Measurements from ENCODE around the gene ZFP28. TPM values are rescaled to one million over a fixed set of nuclear protein-coding genes. Genes with fewer than 3 reads are reported as not detected.

Gene ZFP28
- 5.4 and 6.3 TPM in 2 replicates for total RNA-seq

- no peak for DNase-seq (ENCODE audit: extremely low read depth, low read depth, low spot score)
Measured at GRCh38 chr19:56538761-56539263, at the start of gene ZFP28. ZFP28 (plus strand) TSS chr19:56538948; CDS start chr19:56539019, 71 bp downstream.

GRCh38 chr19:56491399-56491798 lies 47.3 kb upstream of the ZFP28 start:
- DNase-seq (ENCODE audit: extremely low read depth, low read depth, low spot score) = no peak

GRCh38 chr19:56504581-56504980 lies 34.2 kb upstream of the ZFP28 start:
- DNase-seq (ENCODE audit: extremely low read depth, low read depth, low spot score) = no peak

- DNase-seq (ENCODE audit: extremely low read depth, low read depth, low spot score) = peak; percentile 81
Measured at GRCh38 chr19:56507446-56508289, 31.1 kb upstream of the ZFP28 start, which contains the start of gene ZNF471. ZNF471 (plus strand) TSS chr19:56507855; CDS start chr19:56511572, 3,717 bp downstream.

- DNase-seq (ENCODE audit: extremely low read depth, low read depth, low spot score) = no peak
Measured at GRCh38 chr19:56508290-56508778, 30.4 kb upstream of the ZFP28 start.

- no peak for DNase-seq (ENCODE audit: extremely low read depth, low read depth, low spot score)
Measured at GRCh38 chr19:56525214-56525860, 13.4 kb upstream of the ZFP28 start.

GRCh38 chr19:56537442-56537841 lies 1.3 kb upstream of the ZFP28 start:
- DNase-seq (ENCODE audit: extremely low read depth, low read depth, low spot score) = no peak

- DNase-seq (ENCODE audit: extremely low read depth, low read depth, low spot score) = no peak
Measured at GRCh38 chr19:56538254-56538760, 441 bp upstream of the ZFP28 start.

- DNase-seq (ENCODE audit: extremely low read depth, low read depth, low spot score) = no peak
Measured at GRCh38 chr19:56543776-56544175, 5.0 kb downstream of the ZFP28 start.

- DNase-seq (ENCODE audit: extremely low read depth, low read depth, low spot score) = no peak
Measured at GRCh38 chr19:56547535-56547934, 8.8 kb downstream of the ZFP28 start.

GRCh38 chr19:56554272-56554869 lies 15.6 kb downstream of the ZFP28 start:
- DNase-seq (ENCODE audit: extremely low read depth, low read depth, low spot score) = no peak

GRCh38 chr19:56562766-56563165 lies 24.0 kb downstream of the ZFP28 start:
- no peak for DNase-seq (ENCODE audit: extremely low read depth, low read depth, low spot score)

- no peak for DNase-seq (ENCODE audit: extremely low read depth, low read depth, low spot score)
Measured at GRCh38 chr19:56566904-56567273, 28.1 kb downstream of the ZFP28 start.

GRCh38 chr19:56567274-56568120 lies 28.7 kb downstream of the ZFP28 start, which contains the start of gene ZNF470:
ZNF470 (plus strand) TSS chr19:56567468; CDS start chr19:56570312, 2,844 bp downstream.
- DNase-seq (ENCODE audit: extremely low read depth, low read depth, low spot score) = peak; percentile 36

GRCh38 chr19:56572589-56572988 lies 33.8 kb downstream of the ZFP28 start:
- DNase-seq (ENCODE audit: extremely low read depth, low read depth, low spot score) = no peak

GRCh38 chr19:56573914-56574313 lies 35.2 kb downstream of the ZFP28 start:
- DNase-seq (ENCODE audit: extremely low read depth, low read depth, low spot score) = no peak

- DNase-seq (ENCODE audit: extremely low read depth, low read depth, low spot score) = no peak
Measured at GRCh38 chr19:56577719-56578602, 39.2 kb downstream of the ZFP28 start.

- no peak for DNase-seq (ENCODE audit: extremely low read depth, low read depth, low spot score)
Measured at GRCh38 chr19:56594446-56594782, 55.7 kb downstream of the ZFP28 start.
